Body of pancreas (tissue), 4 donors: ENCODE results near the gene WDR37. TPM values are rescaled to one million over a fixed set of nuclear protein-coding genes. Genes with fewer than 3 reads are reported as not detected.

Source experiments
- ATAC-seq: fragments of 150-250 bp; one replicate; pipeline ENCODE4 v1.9.1; 2016
- DNase-seq, 4 donors: peaks; one replicate each; pipeline ENCODE4 v3.0.0-alpha.2; 2019
- H3K27ac ChIP-seq, 4 donors: fragments of 200-600 bp; sonication (generic); 1 replicate in 3 of 4; 2 replicates in 1 of 4; pipeline versions ENCODE4 v1.5.1 to v1.6.1; 2016 to 2019; ENCODE audit warnings: mild to moderate bottlenecking in 1 of 4, mixed read lengths in 1 of 4, moderate library complexity in 1 of 4
- H3K27me3 ChIP-seq, 2 donors: fragments of 200-600 bp; sonication (generic); one replicate each; pipeline ENCODE4 v1.6.0; 2016; ENCODE audit warnings: mild to moderate bottlenecking in 1 of 2
- H3K36me3 ChIP-seq, 2 donors: fragments of 200-600 bp; sonication (generic); replicated peaks in 1 of 2; 2 replicates each; pipeline ENCODE4 v1.5.1; 2016; ENCODE audit warnings: low read depth in 2 of 2; ENCODE audit not compliant: insufficient read depth in 1 of 2
- H3K4me1 ChIP-seq: fragments of 200-600 bp; sonication (generic); one replicate; pipeline ENCODE4 v1.6.0; 2016
- H3K4me3 ChIP-seq, 2 donors: fragments of 200-600 bp; sonication (generic); 1 replicate in 1 of 2; 2 replicates in 1 of 2; pipeline ENCODE4 v1.5.1; 2016 to 2019
- H3K9me3 ChIP-seq, 3 donors: fragments of 200-600 bp; sonication (generic); 1 replicate in 2 of 3; 2 replicates in 1 of 3; pipeline ENCODE4 v1.5.1; 2016
- POLR2A ChIP-seq, 3 donors: fragments of 450-650 bp; IDR thresholded peaks; one replicate each; pipeline ENCODE4 v1.6.1; 2016; ENCODE audit warnings: antibody characterized with exemption in 3 of 3, mild to moderate bottlenecking in 2 of 3
- WGBS, 2 donors: methylation state at CpG; one replicate each; pipeline ENCODE4 v1.1.5; 2017; 5-methylcytosine and 5-hydroxymethylcytosine counted together
- intact Hi-C: fragments of 100-400 bp; cut with DNase I; formaldehyde crosslinking; loops from one replicate; pipeline ENCODE4 v1.15.1; 2023
- total RNA-seq, 2 donors: library from RNA; depleted of rRNA; stranded (reverse); fragments of >200 nt; gene quantifications; one replicate each; pipeline ENCODE4 v1.1.0, GENCODE V29; 2016
- TF ChIP-seq, protein P1 (sequence below), 7 experiments: fragments of 450-650 bp in 4 of 7; fragments of 200-600 bp in 3 of 7; sonication (generic) in 3 of 7; IDR thresholded peaks; one replicate each; pipeline ENCODE4 v1.5.1; 2016 to 2019; ENCODE audit warnings: antibody characterized with exemption in 7 of 7

Gene WDR37
- total RNA-seq, 2 donors from 2014 or later: 9.9 to 14.3 TPM

DNA sequence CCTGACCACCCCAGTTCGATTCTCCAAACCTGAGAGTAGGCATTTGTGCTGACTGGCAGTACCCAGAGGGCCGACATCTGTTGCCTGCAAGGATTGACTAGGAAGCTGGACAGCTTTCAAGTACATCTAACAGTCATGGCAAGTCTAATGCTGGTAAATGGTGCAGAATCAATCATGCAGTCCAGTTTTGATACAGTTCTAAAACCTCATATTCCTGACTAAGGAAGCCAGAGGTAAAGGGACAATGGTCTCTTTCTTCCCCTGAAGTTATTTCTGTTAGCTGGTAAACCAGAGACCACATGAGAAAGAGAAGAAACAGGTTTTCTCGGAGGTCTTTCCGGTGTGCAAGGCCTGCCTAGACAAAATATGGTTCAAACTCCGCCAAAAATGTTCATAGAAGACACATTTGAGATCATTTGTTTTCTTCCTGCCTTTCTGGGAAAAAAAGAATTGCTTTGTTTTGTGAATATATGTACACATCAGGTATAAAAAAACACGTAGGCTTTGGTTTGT lies 97.1 kb downstream of the WDR37 start:
- Histone ChIP-seq H3K36me3 (no peaks in the 10 kb centered on the region), H3K9me3 (no peaks in the 10 kb centered on the region), H3K27ac (no peak overlapping the region), H3K4me3 (no peak overlapping the region), H3K27me3 (no peaks in the 10 kb centered on the region), H3K4me1 (peaks cover 23% of the 10 kb centered on the region)
- DNase-seq (no peak), ATAC-seq (no peak)
- WGBS, 2 donors: 58 to 61% methylated on average over 6 of the region's 6 CpGs
- TF ChIP-seq POLR2A (IDR thresholded peaks at IDR 0.05): no peak
- TF ChIP-seq, protein P1, sequence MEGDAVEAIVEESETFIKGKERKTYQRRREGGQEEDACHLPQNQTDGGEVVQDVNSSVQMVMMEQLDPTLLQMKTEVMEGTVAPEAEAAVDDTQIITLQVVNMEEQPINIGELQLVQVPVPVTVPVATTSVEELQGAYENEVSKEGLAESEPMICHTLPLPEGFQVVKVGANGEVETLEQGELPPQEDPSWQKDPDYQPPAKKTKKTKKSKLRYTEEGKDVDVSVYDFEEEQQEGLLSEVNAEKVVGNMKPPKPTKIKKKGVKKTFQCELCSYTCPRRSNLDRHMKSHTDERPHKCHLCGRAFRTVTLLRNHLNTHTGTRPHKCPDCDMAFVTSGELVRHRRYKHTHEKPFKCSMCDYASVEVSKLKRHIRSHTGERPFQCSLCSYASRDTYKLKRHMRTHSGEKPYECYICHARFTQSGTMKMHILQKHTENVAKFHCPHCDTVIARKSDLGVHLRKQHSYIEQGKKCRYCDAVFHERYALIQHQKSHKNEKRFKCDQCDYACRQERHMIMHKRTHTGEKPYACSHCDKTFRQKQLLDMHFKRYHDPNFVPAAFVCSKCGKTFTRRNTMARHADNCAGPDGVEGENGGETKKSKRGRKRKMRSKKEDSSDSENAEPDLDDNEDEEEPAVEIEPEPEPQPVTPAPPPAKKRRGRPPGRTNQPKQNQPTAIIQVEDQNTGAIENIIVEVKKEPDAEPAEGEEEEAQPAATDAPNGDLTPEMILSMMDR (IDR thresholded peaks at IDR 0.05): no peak
- intact Hi-C loops: no loop called here

DNA sequence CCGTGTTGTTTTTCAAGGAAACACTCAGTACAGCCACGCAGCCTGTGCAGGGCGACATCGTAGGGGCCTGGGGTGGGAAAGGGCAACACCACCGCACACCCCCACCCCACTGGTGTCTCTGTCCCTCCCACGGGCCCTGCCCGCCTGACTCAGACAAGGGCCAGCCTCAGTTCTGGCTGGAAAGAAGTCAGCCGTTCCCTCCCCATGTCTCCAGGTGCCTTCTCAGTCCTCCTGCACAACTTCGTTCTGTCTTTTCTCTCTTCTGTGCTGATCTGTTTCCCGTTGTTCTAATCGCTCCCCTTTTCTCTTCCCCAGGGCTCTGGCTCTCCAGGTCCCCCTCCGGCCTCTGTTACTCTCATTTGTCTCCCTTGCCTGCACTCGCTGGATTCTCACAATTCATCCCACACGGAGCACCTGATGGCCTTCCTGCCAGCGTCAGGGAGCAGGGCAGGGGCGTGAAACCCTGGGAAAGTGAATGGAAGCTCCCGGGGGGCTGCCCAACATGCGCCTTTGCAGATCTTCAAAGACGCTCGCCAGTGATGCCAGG lies 97.7 kb downstream of the WDR37 start:
- Histone ChIP-seq H3K4me1 (peaks cover 23% of the 10 kb centered on the region), H3K36me3 (no peaks in the 10 kb centered on the region), H3K4me3 (no peak overlapping the region), H3K27ac (no peak overlapping the region), H3K9me3 (no peaks in the 10 kb centered on the region), H3K27me3 (no peaks in the 10 kb centered on the region)
- intact Hi-C loops: no loop called here
- ATAC-seq: no peak
- no peak for TF ChIP-seq POLR2A (IDR thresholded peaks at IDR 0.05)
- TF ChIP-seq, protein P1 (IDR thresholded peaks at IDR 0.05): no peak
- no peak for DNase-seq
- WGBS, 2 donors: 53 to 64% methylated on average over 20 of the region's 20 CpGs

DNA sequence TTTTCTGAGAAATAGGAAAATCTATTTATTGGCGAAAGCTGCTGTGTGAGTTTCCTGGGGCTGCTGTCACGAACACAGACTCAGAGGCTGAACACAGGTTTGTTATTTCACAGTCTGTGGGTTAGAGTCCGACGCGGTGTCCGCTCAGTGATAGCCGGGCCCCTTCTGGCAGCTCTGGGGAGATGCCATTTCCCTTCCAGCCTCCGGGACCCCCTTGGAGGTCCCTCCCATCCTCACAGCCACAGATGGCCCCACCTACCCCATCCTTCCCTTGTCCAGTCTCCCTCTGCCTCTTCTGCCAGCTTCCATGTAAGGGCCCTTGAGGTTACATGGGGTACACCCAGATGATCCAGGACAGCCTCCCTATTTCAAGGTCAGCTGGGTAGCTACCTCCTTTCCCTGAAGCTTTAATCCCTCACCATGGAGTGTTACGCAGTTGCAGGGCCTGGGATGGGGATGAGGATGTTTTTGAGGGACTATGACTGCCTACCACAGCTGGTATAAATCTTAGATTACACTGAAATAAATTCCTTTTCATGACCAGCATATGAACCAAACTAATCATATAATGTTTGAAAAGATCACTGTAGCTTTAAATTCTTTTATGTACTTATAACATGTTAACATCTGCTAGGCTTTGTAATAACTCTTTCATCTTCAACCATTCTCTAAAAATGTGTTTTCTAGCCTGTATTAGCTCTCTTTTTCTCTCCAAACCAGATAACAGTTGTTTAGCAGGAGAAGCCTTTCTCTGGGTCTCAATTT lies 98.5 kb downstream of the WDR37 start:
- no peak for ATAC-seq
- H3K4me1 ChIP-seq: peaks cover 19% of the 10 kb centered on the region
- no peak for DNase-seq
- H3K36me3 ChIP-seq: no peaks in the 10 kb centered on the region
- intact Hi-C loops: no loop called here
- TF ChIP-seq POLR2A (IDR thresholded peaks at IDR 0.05): no peak
- TF ChIP-seq, protein P1 (IDR thresholded peaks at IDR 0.05): no peak
- no peaks in the 10 kb centered on the region for H3K27me3 ChIP-seq
- no peaks in the 10 kb centered on the region for H3K9me3 ChIP-seq
- H3K27ac ChIP-seq: no peak overlapping the region
- WGBS, 2 donors: 66 to 69% methylated on average over 9 of the region's 9 CpGs
- H3K4me3 ChIP-seq: no peak overlapping the region

DNA sequence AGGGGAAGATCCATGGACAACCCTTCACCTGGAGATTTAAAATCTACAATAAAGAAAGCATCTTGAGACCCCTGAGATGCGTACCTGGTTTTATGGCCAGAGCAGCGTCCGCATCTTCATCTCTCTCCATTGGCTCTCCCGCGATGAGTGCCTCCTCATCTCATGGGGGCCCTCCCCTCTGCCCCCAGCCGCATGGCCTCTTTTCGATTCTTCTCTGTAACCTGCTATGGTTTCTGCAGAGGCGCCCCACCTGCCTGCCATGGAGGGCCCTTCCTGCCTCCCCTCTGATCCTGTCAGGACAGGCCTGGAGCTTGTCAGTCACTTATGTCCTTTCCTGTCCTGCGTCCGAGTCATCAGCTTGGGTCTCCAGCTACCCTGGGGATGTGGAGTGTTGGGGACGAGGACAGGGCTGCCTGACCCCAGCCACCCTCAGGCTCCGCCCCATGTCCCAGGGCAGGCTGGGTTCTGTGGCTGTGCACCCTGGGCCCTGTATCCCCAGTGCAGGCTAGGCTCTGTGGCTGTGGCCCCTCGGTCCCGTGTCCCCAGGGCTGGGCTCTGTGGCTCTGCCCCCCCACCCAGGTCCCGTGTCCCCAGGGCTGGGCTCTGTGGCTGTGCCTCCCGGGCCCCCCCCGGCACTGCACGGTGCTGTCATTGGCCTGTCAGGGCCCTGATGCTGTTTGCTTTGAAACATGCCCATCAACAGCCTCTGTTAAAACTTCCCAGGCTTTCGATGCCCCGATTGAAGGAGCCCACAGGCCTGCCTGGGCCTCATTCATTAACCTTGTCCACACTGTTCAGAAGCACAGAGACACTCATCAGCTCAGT lies 99.8 kb downstream of the WDR37 start:
- peaks cover 6% of the 10 kb centered on the region for H3K4me1 ChIP-seq
- intact Hi-C loops: no loop called here
- TF ChIP-seq, protein P1 (IDR thresholded peaks at IDR 0.05): no peak
- TF ChIP-seq POLR2A (IDR thresholded peaks at IDR 0.05): no peak
- no peak overlapping the region for H3K4me3 ChIP-seq
- no peak for DNase-seq
- whole genome bisulfite sequencing, 2 donors: 79 to 81% methylated on average over 11 to 18 of the region's 20 CpGs
- H3K9me3 ChIP-seq: no peaks in the 10 kb centered on the region
- ATAC-seq: no peak
- no peaks in the 10 kb centered on the region for H3K27me3 ChIP-seq
- no peak overlapping the region for H3K27ac ChIP-seq
- H3K36me3 ChIP-seq: no peaks in the 10 kb centered on the region
